ENCODE measurements around the gene HECW1. TPM values are rescaled to one million over a fixed set of nuclear protein-coding genes. Genes with fewer than 3 reads are reported as not detected.

HECW1 gene
- total and polyA plus RNA-seq, 2 of the 13 experiments (the other 11 are each of a cell fraction or from before 2014, with no cell fraction given), result not detected

DNA sequence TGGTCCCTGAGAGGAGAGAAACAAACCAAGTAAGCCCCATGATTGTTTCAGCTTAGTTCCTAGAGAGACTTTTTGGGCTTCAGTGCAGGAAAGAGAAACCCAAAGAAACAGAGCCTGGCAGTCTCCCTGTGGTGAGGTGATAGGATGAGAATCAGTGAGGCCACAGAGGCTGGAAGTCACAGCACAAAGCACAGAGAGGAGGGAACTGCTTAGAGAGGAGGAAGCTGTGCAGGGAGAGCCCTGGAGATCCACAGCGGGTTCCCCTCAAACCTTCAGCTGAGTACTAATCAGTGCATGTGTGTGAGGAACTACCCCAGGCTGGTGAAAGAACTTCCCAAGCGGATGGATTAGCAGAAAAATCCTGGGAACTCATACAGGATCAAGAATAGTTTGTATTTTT lies 27.4 kb upstream of the HECW1 start:
- in situ Hi-C loops (cut with HindIII; ENCODE audit: extremely low pct_ligation_motif_present, low pct_unique_long_range_greater_than_20kb), result no loop called here
- no peaks in the 10 kb centered on the region for H3K36me3 ChIP-seq (replicated peaks in 1 of 2; ENCODE audit: control insufficient read depth in 1 of 2, insufficient read depth in 2 of 2, low read length in 2 of 2)
- no peak overlapping the region for H3K4me3 ChIP-seq (replicated peaks in 1 of 3; ENCODE audit: insufficient read depth in 1 of 3, low read depth in 2 of 3, low read length in 3 of 3)
- POLR2A ChIA-PET, result no interaction called here
- BruUV-seq (replicated peaks), result no TSS peak
- H3K79me2 ChIP-seq (ENCODE audit: insufficient read depth, low read length), result no peaks in the 10 kb centered on the region
- no peak for FAIRE-seq
- CTCF ChIA-PET (ENCODE audit: low intra/inter-chr PET ratio, low total read pairs), result no interaction called here
- H3K4me1 ChIP-seq (ENCODE audit: insufficient read depth, low read length), result no peaks in the 10 kb centered on the region
- no peak overlapping the region for H3K4me2 ChIP-seq (ENCODE audit: low read depth, low read length)
- TF ChIP-seq ZNF816 (CRISPR knock-in tag; IDR thresholded peaks at IDR 0.05; ENCODE audit: borderline replicate concordance), result no peak
- 0% methylated on average over 2 of the region's 2 CpGs for WGBS (ENCODE audit: low lambda C conversion rate)
- H3K9me3 ChIP-seq (ENCODE audit: low read length), result no peaks in the 10 kb centered on the region
- H3K27me3 ChIP-seq (ENCODE audit: control insufficient read depth in 1 of 2, insufficient read depth in 2 of 2, low read length in 2 of 2), result no peaks in the 10 kb centered on the region; a peak in 1 of 5 replicates
- H4K20me1 ChIP-seq (ENCODE audit: insufficient read depth, low read length), result no peaks in the 10 kb centered on the region
- no peak for ATAC-seq
- H2AFZ ChIP-seq (ENCODE audit: low read length), result no peak overlapping the region
- no peak for DNase-seq (ENCODE audit: low spot score)
- intact Hi-C loops (cut with micrococcal nuclease; ENCODE audit: unreplicated experiment), result no loop called here
- H3K9ac ChIP-seq (ENCODE audit: insufficient read depth, low read depth, low read length), result no peak overlapping the region
- H3K27ac ChIP-seq (ENCODE audit: extremely low read length, insufficient read depth, low read length), result no peak overlapping the region

DNA sequence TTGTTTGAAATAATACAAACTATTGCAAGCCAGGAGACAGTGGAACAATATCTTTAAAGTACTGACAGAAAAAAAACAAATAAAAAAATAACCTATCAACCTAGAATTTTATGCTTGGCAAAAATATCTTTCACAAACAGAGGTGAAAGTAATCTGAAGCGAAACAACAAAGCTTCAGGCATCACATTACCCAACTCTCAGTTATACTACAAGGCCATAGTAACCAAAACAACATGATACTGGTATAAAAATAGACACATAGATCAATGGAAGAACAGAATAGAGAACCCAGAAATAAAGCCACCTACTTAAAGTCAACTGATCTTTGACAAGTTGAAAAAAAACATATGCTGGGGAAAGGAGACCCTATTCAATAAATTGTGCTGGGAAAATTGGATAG lies 26.5 kb upstream of the HECW1 start:
- H3K79me2 ChIP-seq (ENCODE audit: insufficient read depth, low read length), result no peaks in the 10 kb centered on the region
- TF ChIP-seq ZNF383 (CRISPR knock-in tag; IDR thresholded peaks at IDR 0.05; ENCODE audit: borderline replicate concordance) (no peak), MED1 (CRISPR knock-in tag; IDR thresholded peaks at IDR 0.05) (no peak)
- TF ChIP-seq, protein P1, sequence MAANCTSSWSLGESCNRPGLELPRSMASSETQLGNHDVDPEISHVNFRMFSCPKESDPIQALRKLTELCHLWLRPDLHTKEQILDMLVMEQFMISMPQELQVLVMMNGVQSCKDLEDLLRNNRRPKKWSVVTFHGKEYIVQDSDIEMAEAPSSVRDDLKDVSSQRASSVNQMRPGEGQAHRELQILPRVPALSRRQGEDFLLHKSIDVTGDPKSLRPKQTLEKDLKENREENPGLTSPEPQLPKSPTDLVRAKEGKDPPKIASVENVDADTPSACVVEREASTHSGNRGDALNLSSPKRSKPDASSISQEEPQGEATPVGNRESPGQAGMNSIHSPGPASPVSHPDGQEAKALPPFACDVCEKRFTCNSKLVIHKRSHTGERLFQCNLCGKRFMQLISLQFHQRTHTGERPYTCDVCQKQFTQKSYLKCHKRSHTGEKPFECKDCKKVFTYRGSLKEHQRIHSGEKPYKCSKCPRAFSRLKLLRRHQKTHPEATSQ (CRISPR knock-in tag; IDR thresholded peaks at IDR 0.05; ENCODE audit: borderline replicate concordance), result no peak
- ChIA-PET POLR2A (no interaction called here), CTCF (ENCODE audit: low intra/inter-chr PET ratio, low total read pairs) (no interaction called here)
- FAIRE-seq (no peak), ATAC-seq (no peak), DNase-seq (ENCODE audit: low spot score) (no peak)
- in situ Hi-C loops (cut with HindIII; ENCODE audit: extremely low pct_ligation_motif_present, low pct_unique_long_range_greater_than_20kb) (no loop called here), intact Hi-C loops (cut with micrococcal nuclease; ENCODE audit: unreplicated experiment) (no loop called here)
- H2AFZ ChIP-seq (ENCODE audit: low read length), result no peak overlapping the region
- no peak overlapping the region for H3K9ac ChIP-seq (ENCODE audit: insufficient read depth, low read depth, low read length)
- H3K36me3 ChIP-seq (replicated peaks in 1 of 2; ENCODE audit: control insufficient read depth in 1 of 2, insufficient read depth in 2 of 2, low read length in 2 of 2), result no peaks in the 10 kb centered on the region
- whole genome bisulfite sequencing (ENCODE audit: low lambda C conversion rate), result 14% methylated on average over 1 of the region's 1 CpG
- H3K27ac ChIP-seq (ENCODE audit: extremely low read length, insufficient read depth, low read length), result no peak overlapping the region
- no peaks in the 10 kb centered on the region for H3K4me1 ChIP-seq (ENCODE audit: insufficient read depth, low read length)
- H4K20me1 ChIP-seq (ENCODE audit: insufficient read depth, low read length), result no peaks in the 10 kb centered on the region
- H3K9me3 ChIP-seq (ENCODE audit: low read length), result no peaks in the 10 kb centered on the region
- BruUV-seq (replicated peaks), result no TSS peak
- H3K27me3 ChIP-seq (ENCODE audit: control insufficient read depth in 1 of 2, insufficient read depth in 2 of 2, low read length in 2 of 2), result no peaks in the 10 kb centered on the region; a peak in 1 of 5 replicates
- no peak overlapping the region for H3K4me2 ChIP-seq (ENCODE audit: low read depth, low read length)
- no peak overlapping the region for H3K4me3 ChIP-seq (replicated peaks in 1 of 3; ENCODE audit: insufficient read depth in 1 of 3, low read depth in 2 of 3, low read length in 3 of 3)

Data from HepG2 (cell line).